HL-60 (cell line): ENCODE results near the gene FBXL17.

ENCODE experiments used
- DNase-seq, 2 experiments: peaks; one replicate each; pipeline ENCODE4 v3.0.0-alpha.2; 2010 to 2020; ENCODE audit warnings: low read depth in 1 of 2, low spot score in 1 of 2
- H3K27ac ChIP-seq: fragments of 250-450 bp; sonication (Bioruptor Pico); replicated peaks from 2 replicates; pipeline ENCODE4 v1.5.1; 2020; ENCODE audit warnings: mild to moderate bottlenecking, moderate library complexity
- H3K27me3 ChIP-seq: fragments of 250-450 bp; sonication (Bioruptor Pico); 2 replicates; pipeline ENCODE4 v1.5.1; 2021; ENCODE audit warnings: mild to moderate bottlenecking, moderate library complexity; ENCODE audit not compliant: insufficient read depth, poor library complexity, severe bottlenecking
- H3K4me3 ChIP-seq: replicated peaks from 2 replicates; pipeline ENCODE4 v1.5.1; 2011; ENCODE audit warnings: mild to moderate bottlenecking, control low read depth, low read length; ENCODE audit not compliant: insufficient read depth
- CTCF ChIP-seq: IDR thresholded peaks from one replicate; pipeline ENCODE4 v1.5.1; 2011; ENCODE audit warnings: low read length, control low read depth, inconsistent platforms; ENCODE audit not compliant: insufficient read depth
- GABPA ChIP-seq: IDR thresholded peaks from 2 replicates; pipeline ENCODE4 v1.6.1; 2012; ENCODE audit warnings: low read depth
- POLR2AphosphoS5 ChIP-seq: IDR thresholded peaks from 2 replicates; pipeline ENCODE4 v1.6.1; 2012; ENCODE audit warnings: low read depth
- REST ChIP-seq: IDR thresholded peaks from 2 replicates; pipeline ENCODE4 v1.6.1; 2012; ENCODE audit warnings: low read depth; ENCODE audit not compliant: insufficient replicate concordance
- SPI1 ChIP-seq: IDR thresholded peaks from 2 replicates; pipeline ENCODE4 v1.6.1; 2012; ENCODE audit warnings: low read depth, mild to moderate bottlenecking, borderline replicate concordance

Gene FBXL17

GRCh38 chr5:107982703-107983425 is 399.0 kb downstream of the FBXL17 start:
- no peaks in the 10 kb centered on the region for H3K27me3 ChIP-seq
- no peak overlapping the region for H3K27ac ChIP-seq
- TF ChIP-seq SPI1, result no peak
- no peak for TF ChIP-seq REST
- no peak for TF ChIP-seq CTCF
- no peak for TF ChIP-seq GABPA
- no peak for TF ChIP-seq POLR2AphosphoS5
- H3K4me3 ChIP-seq, result no peak overlapping the region
- DNase-seq, result no peak

- Histone ChIP-seq H3K27me3 (no peaks in the 10 kb centered on the region), H3K27ac (no peak overlapping the region), H3K4me3 (no peak overlapping the region)
- TF ChIP-seq POLR2AphosphoS5 (no peak), REST (no peak), CTCF (no peak), SPI1 (no peak), GABPA (no peak)
- DNase-seq, result no peak
Observed at GRCh38 chr5:107980923-107981692, 400.8 kb downstream of the FBXL17 start.

- Histone ChIP-seq H3K27ac (no peak overlapping the region), H3K27me3 (no peaks in the 10 kb centered on the region), H3K4me3 (no peak overlapping the region)
- TF ChIP-seq REST, result no peak
- no peak for TF ChIP-seq GABPA
- TF ChIP-seq POLR2AphosphoS5, result no peak
- TF ChIP-seq CTCF, result no peak
- no peak for TF ChIP-seq SPI1
- no peak for DNase-seq
Observed at GRCh38 chr5:107979900-107980299, 402.0 kb downstream of the FBXL17 start.
